ENCODE results near the gene PRR23E. TPM values are rescaled to one million over a fixed set of nuclear protein-coding genes. Genes with fewer than 3 reads are reported as not detected.

PRR23E gene
- total RNA-seq, 1 donor from 2014 or later = not detected

DNA sequence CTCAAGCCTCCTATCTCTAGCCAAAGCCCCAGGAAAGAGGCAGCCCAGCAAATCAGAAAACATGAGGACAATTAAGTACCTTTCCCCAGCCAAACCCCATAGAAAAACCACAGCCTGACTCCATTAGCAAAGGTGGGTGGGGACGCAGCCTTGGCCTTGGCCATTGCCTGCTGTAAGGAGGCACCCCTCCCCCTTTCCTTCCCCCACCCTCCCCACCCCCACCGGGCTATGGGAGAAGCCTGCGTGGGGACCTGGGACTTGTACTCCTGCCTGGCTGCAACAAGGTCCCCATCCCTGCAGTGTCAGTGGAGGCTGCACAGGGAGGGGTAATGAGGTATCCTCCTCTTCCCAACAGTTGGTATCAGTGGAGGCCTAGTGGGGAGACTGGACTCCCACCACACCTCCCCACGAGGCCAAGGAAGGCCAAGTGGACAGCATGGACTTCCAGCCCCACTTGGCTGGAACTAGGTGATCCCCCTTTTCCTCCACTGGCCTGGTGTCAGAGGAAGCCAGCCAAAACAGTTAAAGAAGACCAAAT lies 20.5 kb downstream of the PRR23E start:
- TF ChIP-seq, protein P1, sequence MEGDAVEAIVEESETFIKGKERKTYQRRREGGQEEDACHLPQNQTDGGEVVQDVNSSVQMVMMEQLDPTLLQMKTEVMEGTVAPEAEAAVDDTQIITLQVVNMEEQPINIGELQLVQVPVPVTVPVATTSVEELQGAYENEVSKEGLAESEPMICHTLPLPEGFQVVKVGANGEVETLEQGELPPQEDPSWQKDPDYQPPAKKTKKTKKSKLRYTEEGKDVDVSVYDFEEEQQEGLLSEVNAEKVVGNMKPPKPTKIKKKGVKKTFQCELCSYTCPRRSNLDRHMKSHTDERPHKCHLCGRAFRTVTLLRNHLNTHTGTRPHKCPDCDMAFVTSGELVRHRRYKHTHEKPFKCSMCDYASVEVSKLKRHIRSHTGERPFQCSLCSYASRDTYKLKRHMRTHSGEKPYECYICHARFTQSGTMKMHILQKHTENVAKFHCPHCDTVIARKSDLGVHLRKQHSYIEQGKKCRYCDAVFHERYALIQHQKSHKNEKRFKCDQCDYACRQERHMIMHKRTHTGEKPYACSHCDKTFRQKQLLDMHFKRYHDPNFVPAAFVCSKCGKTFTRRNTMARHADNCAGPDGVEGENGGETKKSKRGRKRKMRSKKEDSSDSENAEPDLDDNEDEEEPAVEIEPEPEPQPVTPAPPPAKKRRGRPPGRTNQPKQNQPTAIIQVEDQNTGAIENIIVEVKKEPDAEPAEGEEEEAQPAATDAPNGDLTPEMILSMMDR (IDR thresholded peaks at IDR 0.05; ENCODE audit: insufficient read depth, low read length, severe bottlenecking) = no peak

DNA sequence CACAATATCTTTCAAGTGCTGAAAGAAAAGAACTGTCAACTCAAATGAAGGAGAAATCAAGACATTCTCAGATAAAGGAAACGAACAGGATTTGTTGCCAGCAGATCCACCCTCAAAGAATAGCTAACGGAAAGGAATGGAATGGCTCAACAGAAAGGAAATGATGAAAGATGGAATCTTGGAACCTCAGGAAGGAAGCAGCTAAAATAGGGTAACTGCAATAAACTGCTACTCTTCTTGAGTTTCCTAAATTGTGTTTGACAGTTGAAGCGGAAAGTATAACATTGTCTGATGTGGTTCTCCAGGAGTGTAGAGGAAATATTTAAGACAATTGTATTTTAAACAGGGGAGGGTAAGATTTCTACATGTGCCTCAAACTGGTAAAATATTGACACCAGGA lies 22.0 kb downstream of the PRR23E start:
- H3K36me3 ChIP-seq (ENCODE audit: control insufficient read depth, insufficient read depth, low read length) = no peaks in the 10 kb centered on the region
- H3K4me3 ChIP-seq (ENCODE audit: low read depth, low read length) = no peak overlapping the region
- DNase-seq (ENCODE audit: low read depth) (no peak), FAIRE-seq (no peak)
- TF ChIP-seq, protein P1 (IDR thresholded peaks at IDR 0.05; ENCODE audit: insufficient read depth, low read length, severe bottlenecking) = no peak
- H3K27me3 ChIP-seq (ENCODE audit: control insufficient read depth, insufficient read depth, low read length) = peaks cover 1% of the 10 kb centered on the region

More for the DNA sequence above, 20.5 kb downstream of the PRR23E start:
- no peak overlapping the region for H3K4me3 ChIP-seq (ENCODE audit: low read depth, low read length)
- H3K36me3 ChIP-seq (ENCODE audit: control insufficient read depth, insufficient read depth, low read length) = no peaks in the 10 kb centered on the region
- DNase-seq (ENCODE audit: low read depth) (no peak), FAIRE-seq (no peak)
- peaks cover 1% of the 10 kb centered on the region for H3K27me3 ChIP-seq (ENCODE audit: control insufficient read depth, insufficient read depth, low read length)

DNA sequence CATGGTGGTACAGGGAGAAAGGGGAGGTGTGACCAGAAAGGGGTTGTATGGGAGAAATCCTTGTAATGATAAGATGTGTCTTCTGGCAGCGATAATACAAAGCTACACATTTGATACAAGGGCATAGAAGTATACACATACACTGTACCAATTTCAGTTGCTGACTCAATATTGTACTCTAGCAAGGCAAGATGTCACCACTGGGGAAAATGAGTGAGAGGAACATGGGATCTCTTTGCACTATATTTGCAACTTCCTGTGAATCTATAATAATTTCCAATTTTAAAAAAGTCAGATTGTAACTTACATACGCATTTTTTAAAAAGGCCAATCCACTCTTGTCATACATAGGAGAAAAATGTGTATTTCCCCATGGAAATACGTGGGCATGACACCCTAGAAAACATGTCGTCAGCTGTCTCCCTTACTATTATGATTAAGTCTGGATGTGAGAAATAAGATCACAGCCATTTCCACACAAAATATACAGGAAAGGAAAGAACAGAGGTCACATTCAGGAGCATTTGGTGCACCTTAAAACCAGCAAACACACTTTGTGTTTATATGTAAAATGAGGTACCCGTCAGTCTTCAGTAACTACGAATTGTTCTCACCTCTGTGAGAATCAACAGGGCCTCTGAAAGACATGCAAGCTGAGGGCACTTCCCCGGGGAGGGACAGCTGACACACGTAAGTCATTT lies 22.9 kb downstream of the PRR23E start:
- FAIRE-seq = no peak
- Histone ChIP-seq H3K4me3 (ENCODE audit: low read depth, low read length) (no peak overlapping the region), H3K27me3 (ENCODE audit: control insufficient read depth, insufficient read depth, low read length) (peaks cover 1% of the 10 kb centered on the region), H3K36me3 (ENCODE audit: control insufficient read depth, insufficient read depth, low read length) (no peaks in the 10 kb centered on the region)
- no peak for DNase-seq (ENCODE audit: low read depth)
- TF ChIP-seq, protein P1 (IDR thresholded peaks at IDR 0.05; ENCODE audit: insufficient read depth, low read length, severe bottlenecking) = no peak

DNA sequence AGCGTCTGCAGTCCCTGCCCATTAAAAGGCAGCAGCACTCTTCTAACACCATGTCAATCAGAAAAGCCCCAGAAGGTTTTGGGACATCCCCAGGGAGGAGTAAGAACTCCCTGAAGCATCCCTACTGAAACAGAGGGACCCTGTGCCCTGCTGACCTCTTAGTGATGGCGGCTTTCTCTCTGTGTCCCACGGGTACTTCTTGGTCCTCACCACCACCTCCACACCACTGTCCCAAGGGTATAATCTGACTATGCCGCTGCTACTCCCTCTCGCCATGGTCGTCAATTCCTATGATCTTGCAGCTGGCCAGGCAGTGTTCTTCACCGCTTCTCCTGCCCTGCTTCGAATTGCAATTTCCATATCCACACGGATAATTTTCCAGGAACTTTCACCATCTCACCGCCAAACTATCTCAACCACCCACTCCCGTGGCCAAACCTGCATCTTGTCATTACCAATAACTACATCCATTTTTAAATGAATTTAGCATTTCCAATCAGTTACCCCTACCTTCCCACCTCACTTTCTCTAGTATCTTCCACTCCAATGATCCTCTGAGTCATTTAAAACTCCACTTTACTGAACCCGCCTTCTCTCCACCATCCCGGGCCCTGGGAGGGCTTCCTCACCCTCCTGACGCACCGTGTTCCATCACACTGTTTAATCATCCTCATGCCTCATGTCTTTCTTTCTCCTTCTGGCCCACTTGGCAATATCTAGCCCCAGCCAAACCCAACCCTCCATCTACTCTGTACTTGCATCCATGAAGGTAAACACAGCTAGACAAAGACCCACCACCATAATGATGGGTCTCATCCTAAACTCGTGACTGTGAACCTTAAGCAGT lies 23.7 kb downstream of the PRR23E start:
- no peak overlapping the region for H3K4me3 ChIP-seq (ENCODE audit: low read depth, low read length)
- DNase-seq (ENCODE audit: low read depth) = no peak
- FAIRE-seq = no peak
- no peaks in the 10 kb centered on the region for H3K36me3 ChIP-seq (ENCODE audit: control insufficient read depth, insufficient read depth, low read length)
- peaks cover 1% of the 10 kb centered on the region for H3K27me3 ChIP-seq (ENCODE audit: control insufficient read depth, insufficient read depth, low read length)
- TF ChIP-seq, protein P1 (IDR thresholded peaks at IDR 0.05; ENCODE audit: insufficient read depth, low read length, severe bottlenecking) = no peak

DNA sequence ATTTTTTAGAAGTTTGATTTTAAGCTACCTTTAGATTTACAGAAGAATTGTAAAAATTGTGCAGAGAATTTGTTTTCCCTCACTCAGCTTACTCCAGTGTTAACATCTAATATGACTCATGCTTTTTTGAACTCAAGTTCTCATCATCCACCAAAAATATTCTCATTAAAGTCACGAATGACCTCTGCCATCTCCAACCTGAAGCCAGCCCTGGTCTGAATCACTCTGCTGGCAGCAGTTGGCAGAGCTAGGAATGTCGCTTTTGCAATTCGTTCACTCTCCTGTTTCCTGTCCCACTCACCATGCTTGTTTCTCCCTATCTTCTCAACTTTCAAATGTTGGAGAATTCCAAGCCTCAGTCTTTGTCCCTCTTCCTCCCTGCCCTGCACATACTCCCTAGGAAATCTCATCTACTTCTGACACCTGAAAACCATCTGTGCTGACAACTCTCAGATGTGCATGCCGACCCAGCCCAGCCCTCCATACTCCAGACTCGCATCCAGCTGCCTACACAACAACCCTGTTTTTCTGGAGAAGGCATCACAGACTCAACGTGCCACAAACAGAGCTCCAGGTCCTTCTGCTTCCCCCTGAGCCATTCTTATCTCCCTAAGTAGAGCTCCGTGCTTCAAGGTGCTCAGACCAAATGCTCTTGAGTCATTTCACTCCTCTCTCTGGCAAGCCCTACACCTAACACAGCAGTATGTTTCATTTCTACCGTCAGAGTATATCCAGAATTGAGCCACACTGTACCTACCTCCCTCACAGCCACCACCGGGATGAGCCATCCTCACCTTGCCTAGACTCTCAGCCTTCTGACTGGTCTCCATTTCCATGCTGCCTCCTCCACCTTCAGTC lies 24.9 kb downstream of the PRR23E start:
- DNase-seq (ENCODE audit: low read depth) (peak; percentile 26), FAIRE-seq (no peak)
- TF ChIP-seq, protein P1 (IDR thresholded peaks at IDR 0.05; ENCODE audit: insufficient read depth, low read length, severe bottlenecking) = no peak
- H3K4me3 ChIP-seq (ENCODE audit: low read depth, low read length) = no peak overlapping the region
- H3K27me3 ChIP-seq (ENCODE audit: control insufficient read depth, insufficient read depth, low read length) = peaks cover 1% of the 10 kb centered on the region
- no peaks in the 10 kb centered on the region for H3K36me3 ChIP-seq (ENCODE audit: control insufficient read depth, insufficient read depth, low read length)

Measured in bronchial epithelial cell (primary cell).